Activated naive CD4-positive, alpha-beta T cell treated with anti-CD3 and anti-CD28 coated beads for 36 hours (primary cell): ENCODE data around the gene WRAP73. TPM values are rescaled to one million over a fixed set of nuclear protein-coding genes. Genes with fewer than 3 reads are reported as not detected.

ENCODE experiments used
- CTCF ChIA-PET: fragments of 350-600 bp; sonication (Branson Sonifier 250); formaldehyde crosslinking; loops from one replicate; lab custom pipeline; 2021; ENCODE audit warnings: antibody characterized with exemption; lab: Charles Lee
- DNase-seq: peaks from one replicate; pipeline ENCODE4 v3.0.0-alpha.2; 2020
- H3K27ac Mint-ChIP-seq: one replicate; pipeline ENCODE4 v1.8.0; 2021; ENCODE audit warnings: mild to moderate bottlenecking, mixed read lengths
- H3K27me3 Mint-ChIP-seq: one replicate; pipeline ENCODE4 v1.8.0; 2021; ENCODE audit warnings: low read depth, mixed read lengths
- H3K36me3 Mint-ChIP-seq: one replicate; pipeline ENCODE4 v1.8.0; 2021; ENCODE audit warnings: low read depth, mixed read lengths
- H3K4me1 Mint-ChIP-seq: one replicate; pipeline ENCODE4 v1.8.0; 2021; ENCODE audit warnings: low read depth, mixed read lengths
- H3K4me3 Mint-ChIP-seq: one replicate; pipeline ENCODE4 v1.8.0; 2021; ENCODE audit warnings: mild to moderate bottlenecking, moderate library complexity, mixed read lengths
- H3K9me3 Mint-ChIP-seq: one replicate; pipeline ENCODE4 v1.8.0; 2021; ENCODE audit warnings: mixed read lengths
- intact Hi-C: fragments of 100-400 bp; cut with micrococcal nuclease; formaldehyde crosslinking; loops from one replicate; pipeline ENCODE4 v1.15.1; 2023
- total RNA-seq, 2 experiments: library from RNA; stranded (reverse); gene quantifications; one replicate each; pipeline ENCODE4 v1.2.3, GENCODE V29; 2021

Gene WRAP73
- total RNA-seq, 2 experiments from 2014 or later: 32.4 to 35.4 TPM

- intact Hi-C loops: no loop called here
- Mint-ChIP-seq H3K4me3 (no peak overlapping the region), H3K36me3 (peaks cover 13% of the 10 kb centered on the region), H3K27me3 (no peaks in the 10 kb centered on the region), H3K9me3 (no peaks in the 10 kb centered on the region), H3K4me1 (no peaks in the 10 kb centered on the region), H3K27ac (no peak overlapping the region)
- CTCF ChIA-PET: no interaction called here
- DNase-seq: no peak
These were observed 15.7 kb downstream of the WRAP73 start for GRCh38 chr1:3634059-3634800.

GRCh38 chr1:3633344-3634058 lies 16.4 kb downstream of the WRAP73 start:
- H3K36me3 Mint-ChIP-seq: peaks cover 13% of the 10 kb centered on the region
- H3K4me3 Mint-ChIP-seq: no peak overlapping the region
- no peak overlapping the region for H3K27ac Mint-ChIP-seq
- no peak for DNase-seq
- H3K9me3 Mint-ChIP-seq: no peaks in the 10 kb centered on the region
- no peaks in the 10 kb centered on the region for H3K4me1 Mint-ChIP-seq
- intact Hi-C loops: no loop called here
- CTCF ChIA-PET: no interaction called here
- no peaks in the 10 kb centered on the region for H3K27me3 Mint-ChIP-seq

- no peaks in the 10 kb centered on the region for H3K27me3 Mint-ChIP-seq
- H3K36me3 Mint-ChIP-seq: peaks cover 13% of the 10 kb centered on the region
These were observed 17.1 kb downstream of the WRAP73 start for GRCh38 chr1:3632716-3633343.

DNA sequence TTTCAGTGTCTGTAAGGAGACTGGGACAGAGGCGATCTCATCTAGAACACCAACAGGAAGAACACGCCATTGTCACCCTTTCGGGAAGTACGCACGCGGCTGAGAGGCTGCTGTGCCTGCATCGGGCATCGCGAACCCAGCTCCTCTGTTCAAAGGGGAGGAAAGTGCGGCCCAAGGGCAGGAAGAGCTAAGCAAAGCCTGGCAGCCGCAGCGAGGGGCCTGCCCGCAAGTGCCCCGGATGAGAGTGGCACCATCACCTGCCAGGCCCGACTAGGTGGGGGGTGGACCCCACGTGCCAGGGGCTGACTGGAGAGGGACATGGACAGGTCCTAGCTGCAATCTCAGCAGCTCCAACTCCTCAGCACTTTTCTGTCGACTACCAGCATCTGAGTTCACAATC lies 17.6 kb downstream of the WRAP73 start:
- CTCF ChIA-PET: interaction anchor here (0.8 kb wide), 1 partner anchor 11 kb away, joined by 3 read pairs; no protein-coding TSS in a partner anchor
- DNase-seq: no peak
- no peaks in the 10 kb centered on the region for H3K4me1 Mint-ChIP-seq
- H3K9me3 Mint-ChIP-seq: no peaks in the 10 kb centered on the region
- H3K27ac Mint-ChIP-seq: no peak overlapping the region
- intact Hi-C loops: no loop called here
- H3K4me3 Mint-ChIP-seq: no peak overlapping the region
- H3K36me3 Mint-ChIP-seq: peaks cover 13% of the 10 kb centered on the region
- no peaks in the 10 kb centered on the region for H3K27me3 Mint-ChIP-seq

More at GRCh38 chr1:3632716-3633343, 17.1 kb downstream of the WRAP73 start:
- H3K9me3 Mint-ChIP-seq: no peaks in the 10 kb centered on the region
- H3K4me1 Mint-ChIP-seq: no peaks in the 10 kb centered on the region
- no peak overlapping the region for H3K4me3 Mint-ChIP-seq
- no peak for DNase-seq
- no peak overlapping the region for H3K27ac Mint-ChIP-seq
- CTCF ChIA-PET: interaction anchor here (0.8 kb wide), 1 partner anchor 11 kb away, joined by 3 read pairs; no protein-coding TSS in a partner anchor
- intact Hi-C loops: no loop called here

- intact Hi-C loops: no loop called here
- no peaks in the 10 kb centered on the region for H3K4me1 Mint-ChIP-seq
- CTCF ChIA-PET: interaction anchor here (0.8 kb wide), 1 partner anchor 10 kb away, joined by 3 read pairs; no protein-coding TSS in a partner anchor
- H3K9me3 Mint-ChIP-seq: no peaks in the 10 kb centered on the region
- no peak overlapping the region for H3K4me3 Mint-ChIP-seq
- H3K36me3 Mint-ChIP-seq: peaks cover 9% of the 10 kb centered on the region
- H3K27ac Mint-ChIP-seq: no peak overlapping the region
- DNase-seq: no peak
- H3K27me3 Mint-ChIP-seq: no peaks in the 10 kb centered on the region
These were observed 18.3 kb downstream of the WRAP73 start for GRCh38 chr1:3631320-3632260.

GRCh38 chr1:3630914-3631313 lies 19.0 kb downstream of the WRAP73 start:
- peaks cover 3% of the 10 kb centered on the region for H3K4me1 Mint-ChIP-seq
- H3K27me3 Mint-ChIP-seq: no peaks in the 10 kb centered on the region
- no peak for DNase-seq
- intact Hi-C loops: no loop called here
- no peak overlapping the region for H3K4me3 Mint-ChIP-seq
- peaks cover 5% of the 10 kb centered on the region for H3K36me3 Mint-ChIP-seq
- no peak overlapping the region for H3K27ac Mint-ChIP-seq
- CTCF ChIA-PET: no interaction called here
- no peaks in the 10 kb centered on the region for H3K9me3 Mint-ChIP-seq

- CTCF ChIA-PET: no interaction called here
- H3K27ac Mint-ChIP-seq: no peak overlapping the region
- peaks cover 6% of the 10 kb centered on the region for H3K4me1 Mint-ChIP-seq
- H3K4me3 Mint-ChIP-seq: no peak overlapping the region
- H3K27me3 Mint-ChIP-seq: no peaks in the 10 kb centered on the region
- no peaks in the 10 kb centered on the region for H3K9me3 Mint-ChIP-seq
- intact Hi-C loops: no loop called here
- DNase-seq: no peak
- peaks cover 5% of the 10 kb centered on the region for H3K36me3 Mint-ChIP-seq
These were observed 19.7 kb downstream of the WRAP73 start for GRCh38 chr1:3630161-3630611.

DNA sequence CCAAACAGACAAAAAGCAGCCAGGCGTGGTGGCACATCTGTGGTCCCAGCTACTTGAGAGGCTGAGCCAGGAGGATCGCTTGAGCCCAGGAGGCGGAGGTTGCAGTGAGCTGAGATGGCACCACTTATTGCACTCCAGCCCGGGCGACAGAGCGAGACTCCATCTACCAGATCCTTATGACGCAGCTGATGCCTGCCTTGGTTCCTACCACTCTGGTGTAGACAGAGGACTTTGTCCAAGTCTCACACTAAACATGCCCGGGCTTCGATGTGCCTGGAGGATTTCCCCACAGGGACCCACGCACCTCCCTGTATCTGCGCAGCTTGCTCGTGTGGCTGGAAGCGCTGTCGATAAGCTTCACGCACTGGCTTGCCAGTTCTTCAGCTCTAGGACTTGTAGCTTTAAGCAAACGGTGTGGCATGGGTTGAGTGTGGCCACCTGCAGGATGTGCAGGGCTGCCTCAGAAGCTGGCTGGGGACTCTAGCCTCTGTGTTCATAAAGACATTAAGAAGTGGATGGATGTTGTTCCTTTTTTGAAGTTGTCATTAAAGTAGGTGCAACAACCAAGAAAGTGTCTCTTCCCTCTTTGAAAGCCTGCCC lies 20.2 kb downstream of the WRAP73 start:
- DNase-seq: no peak
- intact Hi-C loops: no loop called here
- H3K9me3 Mint-ChIP-seq: no peaks in the 10 kb centered on the region
- H3K4me3 Mint-ChIP-seq: no peak overlapping the region
- H3K27me3 Mint-ChIP-seq: no peaks in the 10 kb centered on the region
- peaks cover 4% of the 10 kb centered on the region for H3K36me3 Mint-ChIP-seq
- CTCF ChIA-PET: interaction anchor here (0.8 kb wide), 1 partner anchor 177 kb away, joined by 3 read pairs; no protein-coding TSS in a partner anchor
- peaks cover 7% of the 10 kb centered on the region for H3K4me1 Mint-ChIP-seq
- H3K27ac Mint-ChIP-seq: no peak overlapping the region

DNA sequence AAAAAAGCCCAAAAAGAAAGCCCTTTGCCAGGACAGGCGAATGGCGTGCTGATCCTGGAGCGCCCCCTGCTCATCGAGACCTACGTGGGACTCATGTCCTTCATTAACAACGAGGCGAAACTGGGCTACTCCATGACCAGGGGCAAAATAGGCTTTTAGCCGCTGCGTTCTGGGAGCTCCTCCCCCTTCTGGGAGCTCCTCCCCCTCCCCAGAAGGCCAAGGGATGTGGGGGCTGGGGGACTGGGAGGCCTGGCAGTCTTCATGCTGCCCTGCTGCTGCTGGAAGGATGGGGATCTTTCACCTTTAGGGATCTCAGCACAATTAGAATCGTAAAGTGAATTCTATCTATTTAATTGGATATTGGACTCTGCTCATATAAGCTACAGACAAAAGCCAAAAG lies 21.5 kb downstream of the WRAP73 start:
- intact Hi-C loops: no loop called here

DNA sequence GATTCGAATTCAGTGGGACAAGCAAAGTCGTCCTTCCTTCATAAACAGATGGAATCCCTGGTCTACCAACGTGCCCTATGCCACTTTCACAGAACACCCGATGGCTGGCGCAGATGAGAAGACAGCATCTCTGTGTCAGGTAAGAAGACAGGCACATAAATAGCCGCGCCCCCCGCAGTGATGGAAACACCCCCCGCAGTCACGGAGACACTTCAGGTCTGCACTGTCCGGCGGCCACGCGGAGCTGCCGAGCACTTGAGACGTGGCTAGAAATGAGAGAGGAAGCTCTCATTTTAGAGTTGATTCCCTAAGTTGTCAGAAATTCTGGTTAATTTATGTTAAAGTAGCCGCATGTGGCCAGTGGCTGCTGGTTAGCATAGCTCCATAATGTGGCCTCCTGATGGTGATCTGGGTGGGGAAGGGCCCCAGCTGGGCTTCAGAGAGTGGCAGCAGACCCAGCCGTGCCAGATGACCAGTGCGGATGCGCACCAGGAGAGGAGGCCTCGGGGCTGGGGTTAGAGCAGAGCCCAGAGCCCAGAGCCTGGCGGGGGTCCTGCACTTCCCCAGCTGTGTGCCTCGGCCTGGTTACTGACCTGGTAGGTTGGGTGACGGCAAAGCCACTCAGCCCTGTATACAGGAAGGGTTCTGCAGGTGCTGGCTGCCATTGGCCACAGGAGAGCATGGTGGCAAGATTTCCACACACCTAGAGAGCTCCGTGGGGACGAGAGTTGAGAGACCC lies 22.2 kb downstream of the WRAP73 start:
- H3K4me1 Mint-ChIP-seq: peaks cover 25% of the 10 kb centered on the region
- no peaks in the 10 kb centered on the region for H3K27me3 Mint-ChIP-seq
- peaks cover under 1% of the 10 kb centered on the region for H3K36me3 Mint-ChIP-seq
- CTCF ChIA-PET: interaction anchor here (1.1 to 1.6 kb wide), 2 partner anchors 8 to 63 kb away, joined by 4 to 7 read pairs; no protein-coding TSS in a partner anchor
- no peaks in the 10 kb centered on the region for H3K9me3 Mint-ChIP-seq
- H3K27ac Mint-ChIP-seq: no peak overlapping the region
- intact Hi-C loops: no loop called here
- no peak overlapping the region for H3K4me3 Mint-ChIP-seq
- no peak for DNase-seq

More for the DNA sequence above, 21.5 kb downstream of the WRAP73 start:
- H3K36me3 Mint-ChIP-seq: peaks cover 1% of the 10 kb centered on the region
- no peaks in the 10 kb centered on the region for H3K9me3 Mint-ChIP-seq
- H3K4me3 Mint-ChIP-seq: no peak overlapping the region
- peaks cover 18% of the 10 kb centered on the region for H3K4me1 Mint-ChIP-seq
- DNase-seq: no peak
- no peak overlapping the region for H3K27ac Mint-ChIP-seq
- CTCF ChIA-PET: interaction anchor here (1.1 to 1.6 kb wide), 2 partner anchors 9 to 64 kb away, joined by 4 to 7 read pairs; no protein-coding TSS in a partner anchor
- H3K27me3 Mint-ChIP-seq: no peaks in the 10 kb centered on the region

GRCh38 chr1:3626025-3626424 lies 23.9 kb downstream of the WRAP73 start:
- intact Hi-C loops: no loop called here
- H3K9me3 Mint-ChIP-seq: no peaks in the 10 kb centered on the region
- no peaks in the 10 kb centered on the region for H3K36me3 Mint-ChIP-seq
- H3K27ac Mint-ChIP-seq: no peak overlapping the region
- CTCF ChIA-PET: interaction anchor here (0.6 to 1.0 kb wide), 3 partner anchors 10 to 265 kb away, joined by 3 to 4 read pairs (median 3); no protein-coding TSS in a partner anchor
- H3K27me3 Mint-ChIP-seq: no peaks in the 10 kb centered on the region
- H3K4me3 Mint-ChIP-seq: peak overlapping the region; percentile 90
- DNase-seq: no peak
- H3K4me1 Mint-ChIP-seq: peaks cover 25% of the 10 kb centered on the region
